ENCODE results near the gene ASB15. TPM values are rescaled to one million over a fixed set of nuclear protein-coding genes. Genes with fewer than 3 reads are reported as not detected.
A peak's percentile ranks its signal among the peaks of the same experiment; 100 is the strongest.

Gene ASB15
- total RNA-seq, 2 donors from 2014 or later = 18.6 to 53.9 TPM

GRCh38 chr7:123599766-123600165, 1.9 kb upstream of the ASB15 start:
- peak overlapping the region; percentile 71 to 90 for H3K27ac ChIP-seq
- no peak for DNase-seq (ENCODE audit: low spot score)
- H3K4me3 ChIP-seq = peak overlapping the region in 1 of 2 donors; percentile 34
- H3K4me1 ChIP-seq = peaks cover 0 to 4% of the 10 kb centered on the region in 2 donors
- no peaks in the 10 kb centered on the region for H3K9me3 ChIP-seq
- no peaks in the 10 kb centered on the region for H3K27me3 ChIP-seq
- no peaks in the 10 kb centered on the region for H3K36me3 ChIP-seq
- TF ChIP-seq, protein P1, sequence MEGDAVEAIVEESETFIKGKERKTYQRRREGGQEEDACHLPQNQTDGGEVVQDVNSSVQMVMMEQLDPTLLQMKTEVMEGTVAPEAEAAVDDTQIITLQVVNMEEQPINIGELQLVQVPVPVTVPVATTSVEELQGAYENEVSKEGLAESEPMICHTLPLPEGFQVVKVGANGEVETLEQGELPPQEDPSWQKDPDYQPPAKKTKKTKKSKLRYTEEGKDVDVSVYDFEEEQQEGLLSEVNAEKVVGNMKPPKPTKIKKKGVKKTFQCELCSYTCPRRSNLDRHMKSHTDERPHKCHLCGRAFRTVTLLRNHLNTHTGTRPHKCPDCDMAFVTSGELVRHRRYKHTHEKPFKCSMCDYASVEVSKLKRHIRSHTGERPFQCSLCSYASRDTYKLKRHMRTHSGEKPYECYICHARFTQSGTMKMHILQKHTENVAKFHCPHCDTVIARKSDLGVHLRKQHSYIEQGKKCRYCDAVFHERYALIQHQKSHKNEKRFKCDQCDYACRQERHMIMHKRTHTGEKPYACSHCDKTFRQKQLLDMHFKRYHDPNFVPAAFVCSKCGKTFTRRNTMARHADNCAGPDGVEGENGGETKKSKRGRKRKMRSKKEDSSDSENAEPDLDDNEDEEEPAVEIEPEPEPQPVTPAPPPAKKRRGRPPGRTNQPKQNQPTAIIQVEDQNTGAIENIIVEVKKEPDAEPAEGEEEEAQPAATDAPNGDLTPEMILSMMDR (IDR thresholded peaks at IDR 0.05) = no peak

DNA sequence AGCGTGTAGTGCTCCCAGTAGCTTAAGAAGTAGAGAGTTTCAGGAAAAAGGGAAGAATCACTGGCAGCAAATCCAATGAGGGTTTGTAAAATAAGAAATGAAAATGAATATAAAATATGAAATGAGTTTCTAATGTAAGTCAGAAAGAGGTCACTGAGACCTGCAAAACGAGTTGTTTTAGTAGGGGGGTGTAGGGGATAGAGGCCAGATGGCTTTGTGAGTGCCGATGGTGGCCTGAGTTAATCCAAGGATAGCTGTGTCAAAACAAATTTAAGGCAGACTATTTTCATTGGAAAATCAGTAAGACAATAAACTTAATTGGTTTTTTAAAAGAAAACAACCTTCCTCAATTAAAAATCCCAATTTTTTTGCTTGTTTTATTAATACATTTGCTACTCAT, 745 bp upstream of the ASB15 start:
- no peak for DNase-seq (ENCODE audit: low spot score)
- peak overlapping the region; percentile 15 to 34 for H3K4me3 ChIP-seq

GRCh38 chr7:123602648-123603047, 1.0 kb downstream of the ASB15 start:
- peak overlapping the region; percentile 15 to 34 for H3K4me3 ChIP-seq
- TF ChIP-seq, protein P1 (IDR thresholded peaks at IDR 0.05) = no peak

More for the DNA sequence above, 745 bp upstream of the ASB15 start:
- Histone ChIP-seq H3K36me3 (no peaks in the 10 kb centered on the region), H3K27me3 (no peaks in the 10 kb centered on the region), H3K9me3 (no peaks in the 10 kb centered on the region), H3K4me1 (peaks cover 0 to 4% of the 10 kb centered on the region in 2 donors), H3K27ac (peak overlapping the region; percentile 71 to 90)
- TF ChIP-seq, protein P1 (IDR thresholded peaks at IDR 0.05) = no peak

DNA sequence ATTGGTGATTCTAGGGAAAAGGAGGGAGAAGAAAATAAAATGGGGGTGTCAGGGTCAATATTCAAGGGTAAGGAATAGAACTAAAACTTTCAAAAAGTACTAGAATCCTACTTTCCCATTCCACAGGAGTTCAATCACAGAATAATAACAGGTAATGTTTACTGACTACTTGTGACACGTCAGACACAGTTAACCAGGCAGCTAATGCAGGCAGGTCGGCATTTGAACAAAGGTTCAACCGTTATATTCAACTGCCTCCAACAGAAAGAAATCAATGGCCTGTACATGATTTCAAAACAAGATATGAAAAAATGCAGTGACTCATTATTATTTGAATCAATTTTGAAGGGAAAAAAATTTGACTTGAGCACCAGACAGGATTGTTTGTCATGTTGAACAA, 3.1 kb downstream of the ASB15 start:
- H3K27me3 ChIP-seq = no peaks in the 10 kb centered on the region
- H3K27ac ChIP-seq = peak overlapping the region in 1 of 2 donors; percentile 30
- no peak for DNase-seq (ENCODE audit: low spot score)
- H3K36me3 ChIP-seq = no peaks in the 10 kb centered on the region
- H3K4me1 ChIP-seq = peaks cover 0 to 3% of the 10 kb centered on the region in 2 donors
- H3K9me3 ChIP-seq = no peaks in the 10 kb centered on the region
- no peak overlapping the region for H3K4me3 ChIP-seq
- TF ChIP-seq, protein P1 (IDR thresholded peaks at IDR 0.05) = no peak

More at GRCh38 chr7:123602648-123603047, 1.0 kb downstream of the ASB15 start:
- Histone ChIP-seq H3K4me1 (peaks cover 0 to 4% of the 10 kb centered on the region in 2 donors), H3K27ac (peak overlapping the region; percentile 71 to 90), H3K9me3 (no peaks in the 10 kb centered on the region), H3K27me3 (no peaks in the 10 kb centered on the region), H3K36me3 (no peaks in the 10 kb centered on the region)
- DNase-seq (ENCODE audit: low spot score) = no peak

DNA sequence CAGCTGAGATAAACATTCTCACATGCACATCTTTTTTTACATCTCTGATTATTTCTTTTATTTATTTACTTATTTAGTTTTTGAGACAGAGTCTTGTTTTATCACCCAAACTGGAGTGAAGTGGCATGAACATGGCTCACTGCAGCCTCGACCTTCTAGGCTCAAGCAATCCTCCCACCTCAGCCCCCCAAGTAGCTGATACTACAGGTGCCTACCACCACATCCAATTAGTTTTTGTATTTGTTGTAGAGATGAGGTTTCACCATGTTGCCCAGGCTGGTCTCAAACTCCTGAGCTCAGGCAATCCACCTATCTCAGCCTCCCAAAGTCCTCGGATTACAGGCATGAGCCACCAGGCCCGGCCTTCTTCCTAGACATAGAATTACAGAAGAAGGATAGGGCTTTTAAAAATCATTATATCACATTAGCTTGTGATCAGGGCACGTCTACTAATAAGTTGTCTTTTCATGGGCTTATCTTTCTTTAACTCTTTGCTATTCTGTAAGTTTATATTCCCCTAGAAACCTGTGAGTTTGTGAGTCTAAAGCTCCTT, 5.9 kb downstream of the ASB15 start:
- DNase-seq (ENCODE audit: low spot score) = no peak
- H3K36me3 ChIP-seq = no peaks in the 10 kb centered on the region
- TF ChIP-seq, protein P1 (IDR thresholded peaks at IDR 0.05) = no peak
- H3K4me1 ChIP-seq = peaks cover 0 to 3% of the 10 kb centered on the region in 2 donors
- peak overlapping the region in 1 of 2 donors; percentile 80 for H3K27ac ChIP-seq
- no peak overlapping the region for H3K4me3 ChIP-seq
- no peaks in the 10 kb centered on the region for H3K27me3 ChIP-seq
- H3K9me3 ChIP-seq = no peaks in the 10 kb centered on the region

Measured in right atrium auricular region (tissue), 2 donors.